Liver (tissue), 9 donors: ENCODE measurements around the gene KCND2. TPM values are rescaled to one million over a fixed set of nuclear protein-coding genes. Genes with fewer than 3 reads are reported as not detected.

ENCODE experiments used
- DNase-seq: peaks from one replicate; pipeline ENCODE4 v3.0.0-alpha.2; 2017; ENCODE audit warnings: low spot score
- H3K27ac ChIP-seq, 2 donors: one replicate each; pipeline ENCODE4 v1.7.0; 2013; ENCODE audit warnings: inconsistent platforms in 2 of 2, low read length in 2 of 2, control low read depth in 1 of 2, low read depth in 1 of 2, mild to moderate bottlenecking in 1 of 2
- H3K27me3 ChIP-seq, 4 donors: one replicate each; pipeline versions ENCODE4 v1.6.1 to v1.7.0; 2013; ENCODE audit warnings: low read length in 3 of 4, inconsistent platforms in 1 of 4, mild to moderate bottlenecking in 1 of 4, moderate library complexity in 1 of 4; ENCODE audit not compliant: control insufficient read depth in 4 of 4, insufficient read depth in 4 of 4
- H3K36me3 ChIP-seq, 4 donors: one replicate each; pipeline versions ENCODE4 v1.6.1 to v1.7.0; 2013; ENCODE audit warnings: low read length in 3 of 4, mild to moderate bottlenecking in 3 of 4, low read depth in 1 of 4, moderate library complexity in 1 of 4; ENCODE audit not compliant: control insufficient read depth in 4 of 4, insufficient read depth in 3 of 4
- H3K4me1 ChIP-seq, 4 donors: one replicate each; pipeline versions ENCODE4 v1.6.1 to v1.7.0; 2013; ENCODE audit warnings: low read length in 3 of 4, mild to moderate bottlenecking in 3 of 4, moderate library complexity in 1 of 4; ENCODE audit not compliant: control insufficient read depth in 4 of 4, insufficient read depth in 4 of 4
- H3K4me3 ChIP-seq, 3 donors: one replicate each; pipeline versions ENCODE4 v1.6.1 to v1.7.0; 2013; ENCODE audit warnings: low read length in 3 of 3, control low read depth in 1 of 3, low read depth in 1 of 3, mild to moderate bottlenecking in 1 of 3
- H3K9ac ChIP-seq, 2 donors: one replicate each; pipeline ENCODE4 v1.7.0; 2013; ENCODE audit warnings: low read length in 2 of 2, mild to moderate bottlenecking in 2 of 2, moderate library complexity in 2 of 2, control low read depth in 1 of 2, low read depth in 1 of 2
- H3K9me3 ChIP-seq, 4 donors: one replicate each; pipeline versions ENCODE4 v1.6.1 to v1.7.0; 2013; ENCODE audit warnings: low read length in 3 of 4; ENCODE audit not compliant: control insufficient read depth in 4 of 4
- EGR1 ChIP-seq, 2 donors: IDR thresholded peaks; 2 replicates each; pipeline ENCODE4 v1.6.1; 2016 to 2018; ENCODE audit warnings: antibody characterized with exemption in 2 of 2, low read depth in 2 of 2
- FOXA1 ChIP-seq: IDR thresholded peaks from 2 replicates; pipeline ENCODE4 v1.6.1; 2016; ENCODE audit warnings: antibody characterized with exemption
- FOXA2 ChIP-seq: IDR thresholded peaks from 2 replicates; pipeline ENCODE4 v1.6.1; 2016; ENCODE audit warnings: antibody characterized with exemption
- GABPA ChIP-seq, 2 donors: IDR thresholded peaks in 1 of 2; conservative IDR thresholded peaks in 1 of 2; 2 replicates each; pipeline ENCODE4 v1.6.1; 2016; ENCODE audit warnings: antibody characterized with exemption in 2 of 2, mild to moderate bottlenecking in 1 of 2, moderate library complexity in 1 of 2
- HNF4A ChIP-seq, 2 donors: conservative IDR thresholded peaks; 2 replicates each; pipeline ENCODE4 v1.6.1; 2016; ENCODE audit warnings: antibody characterized with exemption in 2 of 2, mild to moderate bottlenecking in 2 of 2
- HNF4G ChIP-seq: IDR thresholded peaks from 2 replicates; pipeline ENCODE4 v1.6.1; 2016; ENCODE audit warnings: antibody characterized with exemption
- JUND ChIP-seq, 2 donors: IDR thresholded peaks; 2 replicates each; pipeline ENCODE4 v1.6.1; 2016; ENCODE audit warnings: antibody characterized with exemption in 2 of 2
- NR2F2 ChIP-seq: IDR thresholded peaks from 2 replicates; pipeline ENCODE4 v1.6.1; 2016; ENCODE audit warnings: antibody characterized with exemption
- RAD21 ChIP-seq, 2 donors: IDR thresholded peaks; 2 replicates each; pipeline ENCODE4 v1.6.1; 2016; ENCODE audit warnings: antibody characterized with exemption in 2 of 2, mild to moderate bottlenecking in 2 of 2
- RXRA ChIP-seq, 2 donors: IDR thresholded peaks; 2 replicates each; pipeline ENCODE4 v1.6.1; 2017 to 2018; ENCODE audit warnings: antibody characterized with exemption in 2 of 2, mild to moderate bottlenecking in 1 of 2
- TAF1 ChIP-seq: conservative IDR thresholded peaks from 2 replicates; pipeline ENCODE4 v1.6.1; 2016; ENCODE audit warnings: antibody characterized with exemption, mild to moderate bottlenecking
- YY1 ChIP-seq: IDR thresholded peaks from 2 replicates; pipeline ENCODE4 v1.6.1; 2016; ENCODE audit warnings: antibody characterized with exemption, mild to moderate bottlenecking
- WGBS: extraction: QIAGEN DNeasy Blood & Tissue Kit; methylation state at CpG from one replicate; pipeline ENCODE4 v1.1.7; 2013; 5-methylcytosine and 5-hydroxymethylcytosine counted together
- polyA plus RNA-seq, 2 donors: library from polyadenylated mRNA; stranded (reverse) in 1 of 2; unstranded in 1 of 2; fragments of 200-250 nt in 1 of 2; fragments of >200 nt in 1 of 2; fragmentation: Nextera tagmentation in 1 of 2; extraction: Ambion mirVana in 1 of 2; gene quantifications; one replicate each; pipeline versions ENCODE4 v1.2.1 to v1.2.3, GENCODE V29; 2013 to 2015
- total RNA-seq, 2 donors: library from RNA; depleted of rRNA; stranded (reverse); fragments of >200 nt; gene quantifications; one replicate each; pipeline ENCODE4 v1.2.3, GENCODE V29; 2014
- TF ChIP-seq, protein P1 (sequence below): fragments of 150-350 bp; IDR thresholded peaks from 2 replicates; pipeline ENCODE4 v1.5.1; 2017; ENCODE audit warnings: improper control_type of control experiment, low read depth, low read length; ENCODE audit not compliant: missing input control
- TF ChIP-seq, protein P2 (sequence below): IDR thresholded peaks from 2 replicates; pipeline ENCODE4 v1.6.1; 2016; ENCODE audit warnings: antibody characterized with exemption
- TF ChIP-seq, protein P3 (sequence below): IDR thresholded peaks from 2 replicates; pipeline ENCODE4 v1.6.1; 2016; ENCODE audit warnings: antibody characterized with exemption, mild to moderate bottlenecking
- TF ChIP-seq, protein P4 (sequence below): IDR thresholded peaks from 2 replicates; pipeline ENCODE4 v1.6.1; 2016; ENCODE audit warnings: antibody characterized with exemption
- donor health status: healthy.
- donor health status: healthy.
- donor health status: healthy.
- donor health status: healthy.
- donor health status: healthy.

KCND2 gene
- total and polyA plus RNA-seq, 4 donors: 0.02 to 0.22 (median 0.07) TPM

DNA sequence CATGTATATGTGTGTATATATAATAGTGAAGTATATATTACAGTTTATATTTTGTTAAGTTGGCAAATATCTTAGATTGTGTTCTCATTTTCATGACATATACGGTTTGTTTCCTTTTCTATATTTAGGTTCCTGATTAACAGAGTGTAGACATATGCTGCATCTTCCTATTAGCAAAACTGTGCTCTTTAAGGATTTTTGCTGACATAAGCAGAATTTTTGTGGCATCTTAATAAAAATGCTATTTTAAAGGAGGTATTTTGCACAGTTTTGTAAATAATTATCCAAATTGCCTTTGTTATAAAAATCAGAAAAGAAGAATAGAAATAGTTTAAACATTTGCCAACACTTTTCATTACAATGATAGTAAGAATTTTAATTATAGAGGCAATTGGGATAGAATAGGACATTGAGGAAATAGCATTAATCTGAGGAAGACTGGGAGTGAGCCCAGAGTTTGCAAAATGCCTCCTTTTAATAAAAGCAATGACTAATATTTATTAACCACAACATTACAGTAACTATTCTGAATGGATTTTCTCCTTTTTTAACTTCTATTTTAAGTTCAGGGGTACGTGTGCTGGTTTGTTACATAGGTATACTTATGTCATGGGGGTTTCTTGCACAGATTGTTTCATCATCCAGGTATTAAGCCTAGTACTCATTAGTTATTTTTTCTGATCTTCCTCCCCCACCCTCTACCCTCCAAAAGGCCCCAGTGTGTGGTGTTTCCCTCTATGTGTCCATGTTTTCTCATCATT, 38.2 kb downstream of the KCND2 start:
- 60% methylated on average over 2 of the region's 2 CpGs for WGBS

DNA sequence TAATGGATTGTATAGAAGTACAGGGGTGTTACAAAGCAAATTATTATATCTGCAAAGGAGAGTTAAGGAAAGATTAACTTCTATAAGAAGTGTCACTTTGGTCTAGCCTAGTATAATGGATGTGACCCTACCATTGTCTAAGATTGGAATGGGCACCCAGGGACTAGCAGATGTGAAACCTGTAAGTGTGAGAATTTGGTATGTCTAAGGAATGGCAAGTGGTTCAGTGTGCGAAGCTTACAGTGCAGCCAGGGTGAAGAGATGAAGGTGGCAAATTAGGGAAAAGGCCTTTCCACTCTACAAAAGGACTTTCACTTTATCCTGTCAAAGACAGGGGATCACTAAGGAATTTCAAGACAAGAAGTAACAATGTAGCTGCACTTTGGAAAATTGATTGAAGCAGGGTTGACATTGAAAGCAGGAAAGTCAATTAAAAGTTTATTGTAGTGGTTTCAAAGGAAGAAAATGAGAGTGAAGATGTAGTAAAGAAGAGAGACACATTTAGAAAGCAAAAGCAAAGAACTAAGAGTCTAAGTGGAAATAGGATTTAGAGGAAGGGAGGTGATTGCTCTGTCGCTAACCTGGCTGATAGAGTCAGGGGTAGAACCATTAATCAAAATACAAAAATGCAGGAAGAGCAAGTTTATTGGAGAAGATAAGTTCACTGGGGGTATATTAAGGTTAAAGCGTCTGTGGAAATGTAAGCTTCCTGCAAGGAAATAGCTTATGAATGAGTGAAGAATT, 47.4 kb downstream of the KCND2 start:
- H3K9me3 ChIP-seq: no peaks in the 10 kb centered on the region
- no peak for TF ChIP-seq HNF4G
- H3K4me1 ChIP-seq: no peaks in the 10 kb centered on the region
- no peak overlapping the region for H3K9ac ChIP-seq
- 62% methylated on average over 3 of the region's 3 CpGs for WGBS
- H3K27me3 ChIP-seq: peaks cover 0 to 2% (median 0%) of the 10 kb centered on the region in 4 donors
- H3K36me3 ChIP-seq: no peaks in the 10 kb centered on the region
- no peak for DNase-seq
- no peak overlapping the region for H3K27ac ChIP-seq
- no peak overlapping the region for H3K4me3 ChIP-seq

More for the DNA sequence above, 38.2 kb downstream of the KCND2 start:
- DNase-seq: no peak
- no peak overlapping the region for H3K9ac ChIP-seq
- TF ChIP-seq FOXA1 (no peak), HNF4G (no peak), JUND (IDR thresholded peaks at IDR 0.05) (no peak), HNF4A (conservative IDR thresholded peaks at IDR 0.05) (no peak), NR2F2 (no peak), FOXA2 (no peak), EGR1 (IDR thresholded peaks at IDR 0.05; ENCODE audit: low read depth in 2 of 2) (no peak), TAF1 (no peak)
- TF ChIP-seq, protein P1, sequence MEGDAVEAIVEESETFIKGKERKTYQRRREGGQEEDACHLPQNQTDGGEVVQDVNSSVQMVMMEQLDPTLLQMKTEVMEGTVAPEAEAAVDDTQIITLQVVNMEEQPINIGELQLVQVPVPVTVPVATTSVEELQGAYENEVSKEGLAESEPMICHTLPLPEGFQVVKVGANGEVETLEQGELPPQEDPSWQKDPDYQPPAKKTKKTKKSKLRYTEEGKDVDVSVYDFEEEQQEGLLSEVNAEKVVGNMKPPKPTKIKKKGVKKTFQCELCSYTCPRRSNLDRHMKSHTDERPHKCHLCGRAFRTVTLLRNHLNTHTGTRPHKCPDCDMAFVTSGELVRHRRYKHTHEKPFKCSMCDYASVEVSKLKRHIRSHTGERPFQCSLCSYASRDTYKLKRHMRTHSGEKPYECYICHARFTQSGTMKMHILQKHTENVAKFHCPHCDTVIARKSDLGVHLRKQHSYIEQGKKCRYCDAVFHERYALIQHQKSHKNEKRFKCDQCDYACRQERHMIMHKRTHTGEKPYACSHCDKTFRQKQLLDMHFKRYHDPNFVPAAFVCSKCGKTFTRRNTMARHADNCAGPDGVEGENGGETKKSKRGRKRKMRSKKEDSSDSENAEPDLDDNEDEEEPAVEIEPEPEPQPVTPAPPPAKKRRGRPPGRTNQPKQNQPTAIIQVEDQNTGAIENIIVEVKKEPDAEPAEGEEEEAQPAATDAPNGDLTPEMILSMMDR: no peak
- TF ChIP-seq, protein P2, sequence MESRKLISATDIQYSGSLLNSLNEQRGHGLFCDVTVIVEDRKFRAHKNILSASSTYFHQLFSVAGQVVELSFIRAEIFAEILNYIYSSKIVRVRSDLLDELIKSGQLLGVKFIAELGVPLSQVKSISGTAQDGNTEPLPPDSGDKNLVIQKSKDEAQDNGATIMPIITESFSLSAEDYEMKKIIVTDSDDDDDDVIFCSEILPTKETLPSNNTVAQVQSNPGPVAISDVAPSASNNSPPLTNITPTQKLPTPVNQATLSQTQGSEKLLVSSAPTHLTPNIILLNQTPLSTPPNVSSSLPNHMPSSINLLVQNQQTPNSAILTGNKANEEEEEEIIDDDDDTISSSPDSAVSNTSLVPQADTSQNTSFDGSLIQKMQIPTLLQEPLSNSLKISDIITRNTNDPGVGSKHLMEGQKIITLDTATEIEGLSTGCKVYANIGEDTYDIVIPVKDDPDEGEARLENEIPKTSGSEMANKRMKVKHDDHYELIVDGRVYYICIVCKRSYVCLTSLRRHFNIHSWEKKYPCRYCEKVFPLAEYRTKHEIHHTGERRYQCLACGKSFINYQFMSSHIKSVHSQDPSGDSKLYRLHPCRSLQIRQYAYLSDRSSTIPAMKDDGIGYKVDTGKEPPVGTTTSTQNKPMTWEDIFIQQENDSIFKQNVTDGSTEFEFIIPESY: no peak
- H3K27me3 ChIP-seq: peaks cover 0 to 2% (median 0%) of the 10 kb centered on the region in 4 donors
- no peak overlapping the region for H3K4me3 ChIP-seq
- no peak overlapping the region for H3K27ac ChIP-seq
- H3K36me3 ChIP-seq: no peaks in the 10 kb centered on the region
- H3K9me3 ChIP-seq: no peaks in the 10 kb centered on the region
- no peaks in the 10 kb centered on the region for H3K4me1 ChIP-seq

DNA sequence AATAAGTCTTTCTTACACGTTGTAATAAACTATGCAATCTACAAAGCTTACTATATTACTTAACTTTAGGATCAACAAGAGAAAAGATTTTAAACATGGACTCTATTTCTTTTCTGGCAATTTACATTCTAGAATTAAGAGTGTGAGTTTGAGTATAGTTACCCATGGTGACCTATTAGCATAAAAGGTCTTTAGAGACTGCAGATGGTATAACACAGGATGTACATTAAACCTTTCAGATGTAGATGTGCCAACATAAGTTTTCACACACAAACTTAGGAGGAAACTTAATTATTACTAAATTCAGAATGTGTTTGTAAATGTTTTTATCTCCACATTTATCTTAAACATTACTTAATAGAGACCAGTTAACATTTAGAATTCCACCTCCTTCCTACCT, 54.1 kb downstream of the KCND2 start:
- 56% methylated on average over 1 of the region's 1 CpG for WGBS
- no peak overlapping the region for H3K27ac ChIP-seq
- TF ChIP-seq EGR1 (IDR thresholded peaks at IDR 0.05; ENCODE audit: low read depth in 2 of 2) (no peak), RAD21 (IDR thresholded peaks at IDR 0.05) (no peak), JUND (IDR thresholded peaks at IDR 0.05) (no peak), RXRA (IDR thresholded peaks at IDR 0.05) (no peak), HNF4A (conservative IDR thresholded peaks at IDR 0.05) (no peak), HNF4G (no peak), YY1 (no peak), GABPA (IDR thresholded peaks at IDR 0.05 in 1 of 2, conservative IDR thresholded peaks at IDR 0.05 in 1 of 2) (no peak), TAF1 (no peak)
- TF ChIP-seq, protein P3, sequence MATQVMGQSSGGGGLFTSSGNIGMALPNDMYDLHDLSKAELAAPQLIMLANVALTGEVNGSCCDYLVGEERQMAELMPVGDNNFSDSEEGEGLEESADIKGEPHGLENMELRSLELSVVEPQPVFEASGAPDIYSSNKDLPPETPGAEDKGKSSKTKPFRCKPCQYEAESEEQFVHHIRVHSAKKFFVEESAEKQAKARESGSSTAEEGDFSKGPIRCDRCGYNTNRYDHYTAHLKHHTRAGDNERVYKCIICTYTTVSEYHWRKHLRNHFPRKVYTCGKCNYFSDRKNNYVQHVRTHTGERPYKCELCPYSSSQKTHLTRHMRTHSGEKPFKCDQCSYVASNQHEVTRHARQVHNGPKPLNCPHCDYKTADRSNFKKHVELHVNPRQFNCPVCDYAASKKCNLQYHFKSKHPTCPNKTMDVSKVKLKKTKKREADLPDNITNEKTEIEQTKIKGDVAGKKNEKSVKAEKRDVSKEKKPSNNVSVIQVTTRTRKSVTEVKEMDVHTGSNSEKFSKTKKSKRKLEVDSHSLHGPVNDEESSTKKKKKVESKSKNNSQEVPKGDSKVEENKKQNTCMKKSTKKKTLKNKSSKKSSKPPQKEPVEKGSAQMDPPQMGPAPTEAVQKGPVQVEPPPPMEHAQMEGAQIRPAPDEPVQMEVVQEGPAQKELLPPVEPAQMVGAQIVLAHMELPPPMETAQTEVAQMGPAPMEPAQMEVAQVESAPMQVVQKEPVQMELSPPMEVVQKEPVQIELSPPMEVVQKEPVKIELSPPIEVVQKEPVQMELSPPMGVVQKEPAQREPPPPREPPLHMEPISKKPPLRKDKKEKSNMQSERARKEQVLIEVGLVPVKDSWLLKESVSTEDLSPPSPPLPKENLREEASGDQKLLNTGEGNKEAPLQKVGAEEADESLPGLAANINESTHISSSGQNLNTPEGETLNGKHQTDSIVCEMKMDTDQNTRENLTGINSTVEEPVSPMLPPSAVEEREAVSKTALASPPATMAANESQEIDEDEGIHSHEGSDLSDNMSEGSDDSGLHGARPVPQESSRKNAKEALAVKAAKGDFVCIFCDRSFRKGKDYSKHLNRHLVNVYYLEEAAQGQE: no peak
- TF ChIP-seq, protein P4, sequence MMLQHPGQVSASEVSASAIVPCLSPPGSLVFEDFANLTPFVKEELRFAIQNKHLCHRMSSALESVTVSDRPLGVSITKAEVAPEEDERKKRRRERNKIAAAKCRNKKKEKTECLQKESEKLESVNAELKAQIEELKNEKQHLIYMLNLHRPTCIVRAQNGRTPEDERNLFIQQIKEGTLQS: no peak
- H3K27me3 ChIP-seq: no peaks in the 10 kb centered on the region
- no peaks in the 10 kb centered on the region for H3K9me3 ChIP-seq
- no peaks in the 10 kb centered on the region for H3K36me3 ChIP-seq
- no peak overlapping the region for H3K9ac ChIP-seq
- H3K4me1 ChIP-seq: no peaks in the 10 kb centered on the region
- no peak for DNase-seq
- H3K4me3 ChIP-seq: no peak overlapping the region
